Duodenal mucosa (tissue), 2 donors: ENCODE measurements around the gene FARSB.
"Not testable (repeated sequence)": the region's sequence is repeated elsewhere in the genome, so short reads cannot be mapped to it uniquely, and the experiment has no call there.

Source experiments
- H3K27ac ChIP-seq: one replicate; pipeline ENCODE4 v1.7.0; 2013; ENCODE audit warnings: low read depth, low read length
- H3K27me3 ChIP-seq, 2 donors: one replicate each; pipeline ENCODE4 v1.7.0; 2013; ENCODE audit warnings: low read length in 2 of 2, control low read depth in 1 of 2; ENCODE audit not compliant: insufficient read depth in 2 of 2, control insufficient read depth in 1 of 2
- H3K36me3 ChIP-seq, 2 donors: one replicate each; pipeline ENCODE4 v1.7.0; 2013; ENCODE audit warnings: low read length in 2 of 2, control low read depth in 1 of 2; ENCODE audit not compliant: insufficient read depth in 2 of 2, control insufficient read depth in 1 of 2
- H3K4me1 ChIP-seq, 2 donors: one replicate each; pipeline ENCODE4 v1.7.0; 2013; ENCODE audit warnings: low read length in 2 of 2, control low read depth in 1 of 2; ENCODE audit not compliant: insufficient read depth in 2 of 2, control insufficient read depth in 1 of 2
- H3K4me3 ChIP-seq, 2 donors: one replicate each; pipeline ENCODE4 v1.7.0; 2013; ENCODE audit warnings: low read length in 2 of 2, low read depth in 1 of 2
- H3K9ac ChIP-seq, 2 donors: one replicate each; pipeline ENCODE4 v1.7.0; 2013; ENCODE audit warnings: low read length in 2 of 2, low read depth in 1 of 2
- H3K9me3 ChIP-seq, 2 donors: one replicate each; pipeline ENCODE4 v1.7.0; 2013; ENCODE audit warnings: low read length in 2 of 2, control low read depth in 1 of 2; ENCODE audit not compliant: control insufficient read depth in 1 of 2

FARSB gene

GRCh38 chr2:222655787-222656525, at the start of gene FARSB:
Gene FARSB (minus strand): TSS chr2:222656092. CDS start chr2:222656073, 19 bp downstream.
- Histone ChIP-seq H3K27ac (peak within 1 kb of the TSS; percentile 83), H3K9me3 (no peaks in the 10 kb centered on the region), H3K4me3 (peak within 1 kb of the TSS; percentile 94 to 99), H3K4me1 (peaks cover 35 to 45% of the 10 kb centered on the region in 2 donors), H3K9ac (peak within 1 kb of the TSS; percentile 81 to 93), H3K27me3 (no peaks in the 10 kb centered on the region), H3K36me3 (no peaks in the 10 kb centered on the region)

DNA sequence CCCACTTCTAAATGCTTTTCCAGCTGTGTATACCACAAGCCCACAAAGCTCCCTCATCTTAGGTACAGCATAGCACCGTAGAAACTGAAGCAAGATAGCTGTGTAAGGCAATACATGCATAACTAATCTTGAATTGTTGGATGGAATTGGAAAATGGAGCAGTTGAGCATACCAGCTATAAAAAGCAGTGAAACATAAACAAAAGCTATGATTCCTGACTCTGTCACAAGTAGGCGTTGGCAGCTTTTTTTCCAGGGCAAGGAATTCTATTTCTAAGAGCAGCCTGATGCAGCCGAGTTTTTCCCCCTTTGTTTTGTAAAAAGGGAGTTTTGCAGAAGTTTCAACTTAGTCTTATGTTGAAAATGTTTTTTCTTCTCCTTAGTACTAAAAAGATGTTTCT, 48.0 kb upstream of the FARSB start:
- Histone ChIP-seq H3K27me3 (no peaks in the 10 kb centered on the region), H3K27ac (no peak overlapping the region), H3K9ac (no peak overlapping the region), H3K4me1 (peaks cover 0 to 5% of the 10 kb centered on the region in 2 donors), H3K36me3 (no peaks in the 10 kb centered on the region), H3K4me3 (no peak overlapping the region), H3K9me3 (no peaks in the 10 kb centered on the region)

- Histone ChIP-seq H3K9ac (no peak overlapping the region), H3K4me1 (peaks cover 0 to 5% of the 10 kb centered on the region in 2 donors), H3K27me3 (no peaks in the 10 kb centered on the region), H3K36me3 (no peaks in the 10 kb centered on the region), H3K4me3 (no peak overlapping the region), H3K27ac (no peak overlapping the region), H3K9me3 (no peaks in the 10 kb centered on the region)
Observed at GRCh38 chr2:222703091-222703490, 47.2 kb upstream of the FARSB start.

- Histone ChIP-seq H3K36me3 (no peaks in the 10 kb centered on the region), H3K27me3 (no peaks in the 10 kb centered on the region)
Observed at GRCh38 chr2:222701721-222702131, 45.8 kb upstream of the FARSB start.

DNA sequence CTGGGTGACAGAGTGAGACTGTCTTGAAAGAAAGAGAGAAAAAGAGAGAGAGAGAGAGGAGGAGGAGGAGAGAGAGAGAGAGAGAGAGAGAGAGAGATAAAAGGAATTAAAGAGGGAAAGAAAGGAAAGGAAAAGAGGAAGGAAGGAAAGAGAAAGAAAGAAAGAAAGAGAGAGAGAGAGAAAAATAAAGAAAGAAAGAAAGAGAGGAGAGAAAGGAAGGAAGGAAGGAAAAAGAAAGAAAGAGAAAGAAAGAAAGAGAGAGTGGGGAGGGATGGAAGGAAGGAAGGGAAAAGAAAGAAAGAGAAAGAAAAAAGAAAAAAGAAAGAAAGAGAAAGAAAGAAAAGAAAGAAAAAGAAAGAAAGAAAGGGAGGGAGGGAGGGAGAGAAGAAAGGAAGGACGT, 45.3 kb upstream of the FARSB start:
- Histone ChIP-seq H3K4me1 (no peaks in the 10 kb centered on the region), H3K9me3 (no peaks in the 10 kb centered on the region), H3K27me3 (no peaks in the 10 kb centered on the region), H3K9ac (no peak overlapping the region), H3K27ac (no peak overlapping the region), H3K4me3 (no peak overlapping the region), H3K36me3 (no peaks in the 10 kb centered on the region)

More at GRCh38 chr2:222701721-222702131, 45.8 kb upstream of the FARSB start:
- Histone ChIP-seq H3K27ac (no peak overlapping the region), H3K9me3 (no peaks in the 10 kb centered on the region), H3K9ac (no peak overlapping the region), H3K4me1 (no peaks in the 10 kb centered on the region), H3K4me3 (no peak overlapping the region)

DNA sequence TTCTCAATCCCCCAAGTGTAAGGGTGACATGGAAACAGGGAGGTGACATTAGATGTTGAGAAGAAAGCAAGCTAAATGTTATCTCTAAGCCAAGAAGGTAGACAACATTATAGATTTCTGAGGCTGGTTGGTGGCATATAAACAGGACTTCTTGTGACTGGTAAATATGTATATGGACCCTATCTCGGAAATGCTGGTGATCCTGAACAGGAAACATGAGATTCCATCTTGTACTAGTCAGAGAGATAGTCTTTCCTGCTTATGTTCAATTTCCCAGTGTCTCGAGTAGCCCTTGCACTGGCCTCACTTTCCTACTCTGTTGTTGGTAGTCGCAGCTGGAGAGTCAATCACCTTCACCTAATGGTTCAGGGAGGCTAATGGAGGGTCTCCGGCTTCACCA, 42.4 kb upstream of the FARSB start:
- Histone ChIP-seq H3K4me1 (no peaks in the 10 kb centered on the region), H3K9ac (no peak overlapping the region), H3K27me3 (no peaks in the 10 kb centered on the region), H3K27ac (no peak overlapping the region), H3K4me3 (no peak overlapping the region), H3K36me3 (no peaks in the 10 kb centered on the region), H3K9me3 (no peaks in the 10 kb centered on the region)

DNA sequence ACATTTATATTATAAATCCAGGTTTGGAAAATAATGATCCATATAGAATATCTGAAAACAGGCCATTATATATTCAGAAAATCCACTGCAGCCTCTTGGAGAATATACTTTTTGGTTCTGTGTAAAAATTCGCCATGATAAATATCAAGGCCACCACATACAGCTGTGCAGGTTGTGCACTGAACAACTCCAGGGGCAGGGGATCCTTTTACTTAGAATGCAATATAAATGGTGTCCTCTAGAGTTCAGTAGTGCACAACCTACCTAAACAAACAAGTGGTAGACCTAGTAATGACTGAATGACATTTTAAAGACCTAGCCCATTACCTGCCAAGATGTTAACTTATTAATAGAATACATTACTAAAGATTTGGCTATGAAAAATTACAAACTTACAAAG, 37.9 kb upstream of the FARSB start:
- no peaks in the 10 kb centered on the region for H3K4me1 ChIP-seq
- no peak overlapping the region for H3K9ac ChIP-seq
- no peak overlapping the region for H3K27ac ChIP-seq
- no peaks in the 10 kb centered on the region for H3K9me3 ChIP-seq
- H3K4me3 ChIP-seq: no peak overlapping the region
- no peaks in the 10 kb centered on the region for H3K27me3 ChIP-seq
- no peaks in the 10 kb centered on the region for H3K36me3 ChIP-seq

DNA sequence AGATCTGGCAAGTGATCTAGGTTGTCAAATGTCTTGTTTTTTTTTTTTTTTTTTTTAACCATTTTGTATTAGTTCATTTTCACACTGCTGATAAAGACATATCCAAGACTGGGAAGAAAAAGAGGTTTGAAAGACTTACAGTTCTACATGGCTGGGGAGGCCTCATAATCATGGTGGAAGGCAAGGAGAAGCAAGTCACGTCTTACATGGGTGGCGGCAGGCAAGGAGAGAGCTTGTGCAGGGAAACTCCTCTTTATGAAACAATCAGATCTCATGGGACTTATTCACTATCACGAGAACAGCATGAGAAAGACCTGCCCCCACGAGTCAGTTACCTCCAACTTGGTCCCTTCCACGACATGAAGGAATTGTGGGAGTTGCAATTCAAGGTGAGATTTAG, 37.5 kb upstream of the FARSB start:
- not testable (repeated sequence) for H3K9me3 ChIP-seq, H3K4me3 ChIP-seq, H3K27me3 ChIP-seq, H3K4me1 ChIP-seq, H3K36me3 ChIP-seq, H3K27ac ChIP-seq, H3K9ac ChIP-seq

GRCh38 chr2:222690564-222691200, 34.8 kb upstream of the FARSB start:
- Histone ChIP-seq H3K4me3 (no peak overlapping the region), H3K9ac (no peak overlapping the region), H3K36me3 (no peaks in the 10 kb centered on the region), H3K27me3 (no peaks in the 10 kb centered on the region), H3K27ac (no peak overlapping the region), H3K4me1 (no peaks in the 10 kb centered on the region), H3K9me3 (no peaks in the 10 kb centered on the region)

DNA sequence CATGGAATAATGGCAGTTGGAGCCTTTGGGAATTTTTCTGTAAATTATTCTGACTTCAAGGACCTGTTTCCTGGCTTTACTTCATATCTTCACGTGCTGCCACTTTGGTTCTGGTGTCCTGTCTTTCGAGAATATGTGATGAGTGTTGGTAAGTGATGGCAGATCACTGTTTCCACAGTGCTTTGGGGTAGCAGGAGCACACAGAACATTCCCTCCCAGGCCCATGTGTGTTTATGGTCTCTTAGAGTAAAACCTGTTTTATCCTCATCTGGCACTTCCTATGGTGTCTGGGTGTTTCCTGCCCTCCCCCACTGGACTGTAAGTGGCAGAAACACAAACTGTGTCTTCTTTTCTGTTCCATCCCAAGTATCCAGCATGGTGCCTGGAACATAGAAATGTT, 33.4 kb upstream of the FARSB start:
- H3K4me1 ChIP-seq: no peaks in the 10 kb centered on the region
- no peak overlapping the region for H3K27ac ChIP-seq
- no peaks in the 10 kb centered on the region for H3K36me3 ChIP-seq
- no peak overlapping the region for H3K9ac ChIP-seq
- no peaks in the 10 kb centered on the region for H3K9me3 ChIP-seq
- H3K27me3 ChIP-seq: no peaks in the 10 kb centered on the region
- H3K4me3 ChIP-seq: no peak overlapping the region
